ENCODE data around the gene DLG4. TPM values are rescaled to one million over a fixed set of nuclear protein-coding genes. Genes with fewer than 3 reads are reported as not detected.
A peak's percentile ranks its signal among the peaks of the same experiment; 100 is the strongest.
"Not testable (repeated sequence)": the region's sequence is repeated elsewhere in the genome, so short reads cannot be mapped to it uniquely, and the experiment has no call there.

DLG4 gene
- total RNA-seq, 2 donors from 2014 or later, result 9.8 to 16.1 TPM

DNA sequence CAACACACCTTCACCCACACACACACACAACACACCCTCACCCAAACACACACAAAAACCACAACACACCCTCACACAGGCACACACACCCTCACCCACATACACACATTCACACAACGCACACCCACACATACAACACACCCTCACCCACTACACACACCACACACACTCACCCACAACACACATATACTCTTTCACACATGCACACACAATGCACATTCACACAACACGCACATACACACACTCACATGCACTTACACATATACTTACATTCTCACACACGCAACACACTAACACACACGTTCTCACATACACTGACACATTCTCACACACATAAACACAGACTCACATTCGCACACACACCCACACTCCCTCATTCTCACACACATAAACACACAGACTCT is 44.3 kb downstream of the DLG4 start:
- no peak overlapping the region for H3K27ac Mint-ChIP-seq
- peaks cover 9% of the 10 kb centered on the region for H3K4me1 Mint-ChIP-seq
- no peak for ATAC-seq

DNA sequence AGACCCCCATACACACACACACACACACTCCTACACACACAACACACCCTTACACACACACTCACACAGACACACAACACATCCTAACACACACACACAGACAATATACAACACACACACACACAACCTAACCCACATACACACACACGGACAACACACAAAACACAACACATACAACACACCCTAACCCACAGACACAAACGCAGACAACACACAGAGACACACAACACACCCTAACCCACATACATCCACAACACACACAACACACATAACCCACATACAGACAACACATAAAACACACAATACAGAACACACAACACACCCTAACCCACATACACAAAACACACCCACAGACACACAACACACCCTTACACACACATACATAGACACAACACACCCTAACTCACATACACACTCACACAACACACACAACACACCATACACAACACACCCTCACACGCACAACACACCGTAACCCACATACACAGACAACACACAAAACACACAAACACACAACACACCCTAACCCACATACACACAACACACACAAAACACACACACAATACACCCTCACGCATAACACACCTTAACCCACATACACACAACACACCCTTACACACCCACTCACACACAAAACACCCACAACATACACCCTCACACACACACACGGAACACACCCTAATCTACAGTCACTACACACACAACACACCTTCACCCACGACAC is 44.9 kb downstream of the DLG4 start:
- H3K27me3 Mint-ChIP-seq, result peaks cover 11% of the 10 kb centered on the region
- H3K4me3 Mint-ChIP-seq, result no peak overlapping the region
- no peak for ATAC-seq

More for the DNA sequence above, 44.3 kb downstream of the DLG4 start:
- Mint-ChIP-seq H3K4me3 (no peak overlapping the region), H3K27me3 (peaks cover 11% of the 10 kb centered on the region), H3K36me3 (ENCODE audit: low read depth) (no peaks in the 10 kb centered on the region)
- no peaks in the 10 kb centered on the region for H3K9me3 ChIP-seq (ENCODE audit: control insufficient read depth, low read length, poor library complexity, severe bottlenecking)
- DNase-seq, result no peak

DNA sequence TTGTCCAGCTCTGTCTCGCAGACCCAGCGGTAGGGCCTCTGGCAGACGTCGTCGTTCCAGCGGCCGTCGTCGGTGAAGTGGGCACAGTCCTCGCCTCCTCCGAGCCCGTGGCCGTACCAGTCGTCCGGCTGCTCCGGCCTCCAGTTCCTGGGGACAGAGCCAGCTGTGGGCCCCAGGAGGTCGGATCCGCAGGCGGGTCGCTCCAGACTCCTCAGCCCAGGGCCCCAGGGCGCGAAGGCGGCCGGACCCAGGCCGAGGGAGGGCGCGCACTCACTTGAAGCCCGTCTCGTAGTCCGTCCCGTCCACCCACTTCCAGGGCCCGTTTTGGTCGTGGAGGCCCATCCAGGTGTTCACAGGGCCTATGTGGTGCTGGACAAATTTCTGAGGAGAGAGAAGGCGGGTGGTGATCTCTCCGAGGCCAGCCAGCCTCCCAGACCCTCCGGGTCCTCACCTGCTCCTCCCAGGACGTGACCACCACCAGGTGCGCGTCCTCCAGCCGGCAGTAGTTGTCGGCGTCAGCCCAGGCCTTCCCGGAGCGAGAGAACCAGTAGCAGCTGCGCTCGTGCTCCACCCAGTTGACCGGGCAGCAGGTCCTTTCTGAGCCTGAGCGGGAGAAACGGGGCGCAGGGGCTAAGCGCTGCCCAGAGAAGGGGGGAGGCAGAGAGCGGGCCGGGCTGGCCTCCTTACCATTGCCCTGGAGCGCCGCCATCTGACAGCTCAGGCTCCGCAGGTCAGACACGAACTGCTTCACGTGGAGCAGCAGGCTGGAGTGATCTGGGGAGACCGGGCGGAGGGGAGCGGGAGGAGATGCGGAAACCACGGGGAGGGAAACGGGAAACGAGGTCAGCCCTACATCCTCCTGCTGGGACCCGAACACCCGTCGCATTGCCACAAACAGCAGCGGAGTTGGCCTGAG is 45.7 kb downstream of the DLG4 start:
- no peak overlapping the region for H3K4me3 Mint-ChIP-seq
- H3K27ac Mint-ChIP-seq, result no peak overlapping the region
- H3K4me1 Mint-ChIP-seq, result peaks cover 9% of the 10 kb centered on the region
- H3K27me3 Mint-ChIP-seq, result peaks cover 11% of the 10 kb centered on the region
- peak; percentile 80 for ATAC-seq
- peak; percentile 33 to 42 (median 38) for DNase-seq
- no peaks in the 10 kb centered on the region for H3K36me3 Mint-ChIP-seq (ENCODE audit: low read depth)
- H3K9me3 ChIP-seq (ENCODE audit: control insufficient read depth, low read length, poor library complexity, severe bottlenecking), result no peaks in the 10 kb centered on the region

More for the DNA sequence above, 44.9 kb downstream of the DLG4 start:
- Mint-ChIP-seq H3K36me3 (ENCODE audit: low read depth) (no peaks in the 10 kb centered on the region), H3K4me1 (peaks cover 9% of the 10 kb centered on the region), H3K27ac (no peak overlapping the region)
- no peak for DNase-seq
- no peaks in the 10 kb centered on the region for H3K9me3 ChIP-seq (ENCODE audit: control insufficient read depth, low read length, poor library complexity, severe bottlenecking)

DNA sequence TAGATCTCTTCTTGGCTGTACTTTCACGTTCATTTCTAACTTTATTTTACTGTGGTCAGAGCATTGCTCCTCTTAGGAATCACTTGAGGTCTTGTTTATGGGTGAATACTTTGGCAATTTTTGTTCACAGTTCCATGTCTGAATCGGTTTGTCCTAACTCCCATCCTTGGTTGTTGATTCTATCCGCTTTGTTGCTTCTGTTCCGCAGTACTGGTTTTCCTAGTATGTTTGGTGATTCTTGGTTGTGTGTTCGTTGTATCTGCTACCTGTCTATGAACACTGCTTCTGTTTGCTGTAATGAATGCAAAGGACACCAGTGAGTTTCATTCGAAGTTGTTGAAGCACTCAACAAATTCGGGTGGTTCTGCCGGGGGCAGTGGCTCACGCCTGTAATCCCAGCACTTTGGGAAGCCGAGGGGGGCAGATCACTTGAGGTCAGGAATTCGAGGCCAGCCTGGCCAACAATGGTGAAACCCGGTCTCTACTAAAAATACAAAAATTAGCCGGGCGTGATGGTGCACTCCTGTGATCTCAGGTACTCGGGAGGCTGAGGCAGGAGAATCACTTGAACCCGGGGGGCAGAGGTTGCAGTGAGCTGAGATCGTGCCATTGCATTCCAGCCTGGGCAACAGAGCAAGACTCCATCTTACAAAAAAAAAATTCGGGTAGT is 47.0 kb downstream of the DLG4 start:
- not testable (repeated sequence) for DNase-seq; H3K9me3 ChIP-seq (ENCODE audit: control insufficient read depth, low read length, poor library complexity, severe bottlenecking); H3K4me1 Mint-ChIP-seq; H3K4me3 Mint-ChIP-seq; ATAC-seq; H3K27ac Mint-ChIP-seq; H3K27me3 Mint-ChIP-seq; H3K36me3 Mint-ChIP-seq (ENCODE audit: low read depth)

DNA sequence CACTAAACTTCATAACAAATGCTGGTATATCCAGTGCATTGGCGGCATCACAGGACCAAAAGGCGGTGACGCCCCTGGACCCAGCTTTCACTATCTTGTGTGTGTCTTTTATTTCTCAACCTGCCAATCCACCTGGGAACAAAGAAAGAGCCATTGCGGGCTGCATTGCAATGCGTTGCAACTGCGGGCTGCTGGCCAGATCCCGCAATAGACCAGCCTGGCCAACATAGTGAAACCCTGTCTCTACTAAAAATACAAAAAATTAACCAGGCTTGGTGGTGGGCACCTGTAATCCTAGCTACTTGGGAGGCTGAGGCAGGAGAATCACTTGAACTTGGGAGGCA is 50.1 kb downstream of the DLG4 start:
- H3K27ac Mint-ChIP-seq; H3K4me1 Mint-ChIP-seq; ATAC-seq; DNase-seq; H3K36me3 Mint-ChIP-seq (ENCODE audit: low read depth); H3K4me3 Mint-ChIP-seq; H3K9me3 ChIP-seq (ENCODE audit: control insufficient read depth, low read length, poor library complexity, severe bottlenecking): not testable (repeated sequence)
- H3K27me3 Mint-ChIP-seq, result peaks cover 12% of the 10 kb centered on the region

DNA sequence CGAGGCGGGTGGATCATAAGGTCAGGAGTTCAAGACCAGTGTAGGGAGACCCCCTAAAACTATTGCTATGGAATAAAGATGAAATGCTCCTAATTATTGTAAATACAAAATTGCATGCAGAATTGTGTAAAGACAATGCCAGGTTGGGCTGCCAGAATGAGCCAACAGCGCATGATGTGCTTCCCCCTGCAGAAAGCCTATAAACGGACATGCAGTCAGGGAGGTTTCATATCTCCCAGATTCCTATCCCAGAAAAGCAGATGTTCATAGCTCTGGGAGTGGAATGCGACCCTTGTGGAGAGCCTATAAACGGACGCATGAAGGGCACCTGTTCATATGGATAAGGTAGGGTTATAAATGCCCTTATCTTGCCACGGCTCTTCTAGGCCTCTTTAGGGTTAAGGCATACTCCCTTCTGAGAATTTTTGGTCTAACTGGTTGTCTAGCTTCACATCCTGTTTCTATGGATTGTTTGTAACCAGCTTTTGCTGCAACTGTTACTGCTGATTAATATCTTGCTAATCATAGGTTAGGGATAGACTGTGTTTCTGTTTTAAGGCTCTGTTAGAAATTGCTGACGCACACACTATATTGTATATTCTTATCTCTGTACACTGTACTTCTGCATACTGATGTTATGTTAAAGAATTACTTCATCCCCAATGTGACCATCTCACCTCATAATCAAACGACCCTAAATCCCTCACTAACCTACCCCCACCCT is 50.6 kb downstream of the DLG4 start:
- peaks cover 14% of the 10 kb centered on the region for H3K27me3 Mint-ChIP-seq
- ATAC-seq; H3K36me3 Mint-ChIP-seq (ENCODE audit: low read depth); H3K9me3 ChIP-seq (ENCODE audit: control insufficient read depth, low read length, poor library complexity, severe bottlenecking); DNase-seq; H3K4me3 Mint-ChIP-seq; H3K27ac Mint-ChIP-seq; H3K4me1 Mint-ChIP-seq: not testable (repeated sequence)

DNA sequence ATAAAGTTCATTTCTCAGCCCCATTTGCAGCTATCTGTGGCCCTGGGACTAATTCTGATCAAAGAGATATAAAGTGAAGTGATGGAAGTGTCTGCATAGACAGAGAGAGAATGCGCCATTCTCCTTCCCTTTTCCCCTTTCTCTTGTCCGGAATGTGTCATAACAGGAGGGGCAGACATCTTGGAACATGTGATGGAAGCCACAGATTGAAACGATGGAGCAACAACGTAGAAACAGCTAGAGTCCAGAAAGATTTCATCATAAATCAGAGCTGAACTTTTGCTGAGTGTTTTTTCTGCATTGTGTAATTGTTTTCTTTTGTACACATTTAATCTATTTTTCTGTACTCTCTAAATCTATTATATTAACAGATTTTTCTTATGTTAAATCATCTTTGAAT is 51.8 kb downstream of the DLG4 start:
- no peaks in the 10 kb centered on the region for H3K9me3 ChIP-seq (ENCODE audit: control insufficient read depth, low read length, poor library complexity, severe bottlenecking)
- ATAC-seq (no peak), DNase-seq (no peak)
- Mint-ChIP-seq H3K4me1 (peaks cover 2% of the 10 kb centered on the region), H3K36me3 (ENCODE audit: low read depth) (peaks cover 3% of the 10 kb centered on the region), H3K4me3 (no peak overlapping the region), H3K27me3 (peaks cover 17% of the 10 kb centered on the region), H3K27ac (no peak overlapping the region)

DNA sequence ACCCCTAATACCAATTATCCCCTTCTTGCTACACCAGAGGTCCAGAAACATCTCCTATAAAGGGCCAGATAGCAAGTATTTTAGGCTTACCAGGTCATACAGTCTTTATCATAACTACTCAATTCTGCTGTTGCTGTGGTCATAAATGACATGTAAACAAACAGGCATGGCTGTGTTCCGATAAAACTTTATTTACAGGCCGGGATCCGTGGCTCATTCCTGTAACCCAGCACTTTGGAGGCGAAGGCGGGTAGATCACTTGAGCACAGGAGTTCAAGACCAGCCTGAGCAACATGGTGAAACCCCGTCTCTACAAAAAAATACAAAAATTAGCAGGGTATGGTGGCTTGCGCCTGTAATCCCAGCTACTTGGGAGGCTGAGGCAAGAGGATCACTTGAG is 52.8 kb downstream of the DLG4 start:
- Mint-ChIP-seq H3K4me1 (peaks cover 4% of the 10 kb centered on the region), H3K4me3 (no peak overlapping the region), H3K36me3 (ENCODE audit: low read depth) (peaks cover 3% of the 10 kb centered on the region), H3K27ac (no peak overlapping the region), H3K27me3 (peaks cover 21% of the 10 kb centered on the region)
- DNase-seq, result no peak
- H3K9me3 ChIP-seq (ENCODE audit: control insufficient read depth, low read length, poor library complexity, severe bottlenecking), result no peaks in the 10 kb centered on the region
- no peak for ATAC-seq

DNA sequence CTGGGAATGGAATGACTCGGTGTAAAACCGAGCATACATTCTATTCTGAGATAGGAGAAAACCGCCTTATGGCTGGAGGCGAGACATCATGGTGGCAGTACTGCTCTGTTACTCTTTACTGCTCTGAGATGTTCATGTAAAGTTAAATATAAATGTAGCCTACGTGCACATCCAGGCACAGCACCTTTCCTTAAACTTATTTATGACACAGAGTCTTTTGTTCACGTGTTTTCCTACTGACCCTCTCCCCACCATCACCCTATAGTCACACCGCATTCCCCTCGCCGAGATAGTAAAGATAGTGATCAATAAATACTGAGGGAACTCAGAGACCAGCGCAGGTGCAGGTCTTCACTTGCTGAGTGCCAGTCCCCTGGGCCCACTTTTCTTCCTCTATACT is 60.1 kb downstream of the DLG4 start:
- not testable (repeated sequence) for ATAC-seq; H3K4me3 Mint-ChIP-seq; H3K4me1 Mint-ChIP-seq; H3K36me3 Mint-ChIP-seq (ENCODE audit: low read depth); DNase-seq; H3K9me3 ChIP-seq (ENCODE audit: control insufficient read depth, low read length, poor library complexity, severe bottlenecking); H3K27ac Mint-ChIP-seq
- peaks cover 45% of the 10 kb centered on the region for H3K27me3 Mint-ChIP-seq

DNA sequence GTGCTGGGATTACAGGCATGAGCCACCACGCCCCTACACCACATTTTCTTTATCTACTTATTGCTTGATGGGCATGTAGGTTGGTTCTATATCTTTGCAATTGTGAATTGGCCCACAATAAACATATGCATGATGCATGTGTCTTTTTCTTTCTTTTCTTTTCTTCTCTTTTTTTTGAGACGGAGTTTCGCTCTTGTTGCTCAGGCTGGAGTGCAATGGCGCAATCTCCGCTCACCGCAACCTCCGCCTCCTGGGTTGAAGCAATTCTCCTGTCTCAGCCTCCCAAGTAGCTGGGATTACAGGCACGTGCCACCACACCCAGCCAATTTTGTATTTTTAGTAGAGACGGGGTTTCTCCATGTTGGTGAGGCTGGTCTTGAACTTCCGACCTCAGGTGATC is 61.2 kb downstream of the DLG4 start:
- DNase-seq; H3K36me3 Mint-ChIP-seq (ENCODE audit: low read depth); H3K4me1 Mint-ChIP-seq; H3K9me3 ChIP-seq (ENCODE audit: control insufficient read depth, low read length, poor library complexity, severe bottlenecking); ATAC-seq; H3K27ac Mint-ChIP-seq: not testable (repeated sequence)
- Mint-ChIP-seq H3K4me3 (peak overlapping the region; percentile 41), H3K27me3 (peaks cover 52% of the 10 kb centered on the region)

DNA sequence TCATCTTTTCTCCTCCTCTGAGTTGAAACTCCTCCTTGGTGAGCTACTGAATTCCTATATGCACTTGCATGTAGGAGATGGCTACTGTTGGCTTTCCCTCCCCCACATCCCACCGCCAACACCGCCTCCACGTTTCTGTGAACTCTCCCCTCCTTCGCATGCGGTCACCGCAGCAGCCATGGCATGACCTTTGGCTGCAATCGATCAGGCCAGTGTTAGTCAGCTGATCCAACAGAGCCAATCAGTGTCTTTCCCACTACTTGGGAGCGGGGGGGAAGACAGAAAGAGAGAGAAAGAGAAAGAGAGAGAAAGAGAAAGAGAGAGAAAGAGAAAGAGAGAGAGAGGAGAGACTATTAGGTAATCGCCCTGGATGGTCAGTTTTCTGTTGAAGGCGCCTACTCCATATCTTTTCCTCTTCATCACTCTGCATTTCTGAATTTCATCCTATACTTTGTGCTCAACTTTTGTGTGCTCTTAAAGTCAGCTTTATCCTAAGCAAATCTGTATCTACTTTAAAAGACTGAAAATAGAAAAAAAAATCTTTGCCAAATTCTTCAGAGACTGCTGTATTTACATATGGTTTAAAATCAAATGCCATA is 63.2 kb downstream of the DLG4 start:
- peaks cover 49% of the 10 kb centered on the region for H3K27me3 Mint-ChIP-seq
- no peaks in the 10 kb centered on the region for H3K9me3 ChIP-seq (ENCODE audit: control insufficient read depth, low read length, poor library complexity, severe bottlenecking)
- ATAC-seq, result no peak
- no peaks in the 10 kb centered on the region for H3K36me3 Mint-ChIP-seq (ENCODE audit: low read depth)
- H3K27ac Mint-ChIP-seq, result no peak overlapping the region
- no peak for DNase-seq
- H3K4me3 Mint-ChIP-seq, result no peak overlapping the region
- no peaks in the 10 kb centered on the region for H3K4me1 Mint-ChIP-seq

DNA sequence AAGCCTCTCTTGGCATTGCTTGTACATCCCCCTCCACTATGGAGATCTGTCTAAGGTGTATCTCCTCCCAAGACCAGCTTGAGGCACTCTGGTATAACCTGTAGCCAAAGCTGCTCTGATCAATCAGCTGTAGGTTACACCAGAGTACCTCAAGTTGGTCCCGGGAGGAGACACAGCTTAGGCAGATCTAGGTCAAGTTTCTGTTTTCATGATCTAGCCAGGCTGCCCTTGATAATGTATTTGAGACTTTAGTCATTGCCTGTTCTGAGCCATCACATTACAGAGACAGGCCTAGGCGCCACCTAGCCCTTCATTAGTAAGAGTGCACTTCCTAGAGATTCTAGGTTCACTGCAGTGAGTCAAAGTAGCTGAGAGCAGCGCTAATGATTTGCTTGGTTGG is 71.9 kb downstream of the DLG4 start:
- Mint-ChIP-seq H3K4me3 (no peak overlapping the region), H3K27me3 (peaks cover 6% of the 10 kb centered on the region), H3K4me1 (peaks cover 5% of the 10 kb centered on the region), H3K27ac (peak overlapping the region; percentile 81), H3K36me3 (ENCODE audit: low read depth) (no peaks in the 10 kb centered on the region)
- peak in 1 of 3 donors; percentile 20 for DNase-seq
- H3K9me3 ChIP-seq (ENCODE audit: control insufficient read depth, low read length, poor library complexity, severe bottlenecking), result no peaks in the 10 kb centered on the region
- peak; percentile 94 for ATAC-seq

Data from T-helper 17 cell (primary cell).